HCT116 (cell line): ENCODE measurements around the gene SPSB1.

Source experiments
- CTCF ChIP-seq, 3 experiments: fragments of 200-600 bp in 1 of 3; sonication (generic) in 1 of 3; IDR thresholded peaks in 2 of 3; conservative IDR thresholded peaks in 1 of 3; 2 replicates each; pipeline ENCODE4 v1.5.1; 2012 to 2017; ENCODE audit warnings: low read depth in 2 of 3, low read length in 2 of 3, antibody characterized with exemption in 1 of 3, borderline replicate concordance in 1 of 3, control low read depth in 1 of 3, mild to moderate bottlenecking in 1 of 3, mixed read lengths in 1 of 3, mixed run types in 1 of 3, moderate library complexity in 1 of 3; ENCODE audit not compliant: insufficient read depth in 1 of 3
- ELF1 ChIP-seq: IDR thresholded peaks from 2 replicates; pipeline ENCODE4 v1.6.1; 2012; ENCODE audit warnings: low read depth, borderline replicate concordance
- EZH2phosphoT487 ChIP-seq: fragments of 200-600 bp; IDR thresholded peaks from 2 replicates; pipeline ENCODE4 v1.6.1; 2018; ENCODE audit warnings: antibody characterized with exemption, borderline replicate concordance
- JUND ChIP-seq: IDR thresholded peaks from 2 replicates; pipeline ENCODE4 v1.6.1; 2012
- POLR2A ChIP-seq: IDR thresholded peaks from 2 replicates; pipeline ENCODE4 v1.7.0; 2011; ENCODE audit warnings: borderline replicate concordance; ENCODE audit not compliant: insufficient read depth, insufficient read length; ENCODE audit errors: extremely low read depth
- POLR2AphosphoS5 ChIP-seq: IDR thresholded peaks from 2 replicates; pipeline ENCODE4 v1.6.1; 2011; ENCODE audit warnings: mild to moderate bottlenecking, low read depth, low read length, moderate library complexity
- RAD21 ChIP-seq: IDR thresholded peaks from 2 replicates; pipeline ENCODE4 v1.6.1; 2012; ENCODE audit warnings: low read depth, mild to moderate bottlenecking
- ZBTB33 ChIP-seq: IDR thresholded peaks from 2 replicates; pipeline ENCODE4 v1.6.1; 2011; ENCODE audit warnings: mild to moderate bottlenecking, low read length, moderate library complexity; ENCODE audit not compliant: insufficient replicate concordance; ENCODE audit errors: extremely low read depth

GRCh38 chr1:9313576-9313975 is 20.9 kb downstream of the SPSB1 start:
- TF ChIP-seq CTCF (IDR thresholded peaks at IDR 0.05 in 2 of 3, conservative IDR thresholded peaks at IDR 0.05 in 1 of 3; ENCODE audit: borderline replicate concordance in 1 of 3, insufficient read depth in 1 of 3, low read depth in 2 of 3, low read length in 2 of 3), result no peak
- TF ChIP-seq POLR2AphosphoS5, result no peak
- no peak for TF ChIP-seq ZBTB33
- no peak for TF ChIP-seq ELF1
- no peak for TF ChIP-seq RAD21
- no peak for TF ChIP-seq EZH2phosphoT487
- no peak for TF ChIP-seq POLR2A
- no peak for TF ChIP-seq JUND
